Peyer's patch (tissue), 4 donors: Measurements from ENCODE around the gene EXD3. TPM values are rescaled to one million over a fixed set of nuclear protein-coding genes. Genes with fewer than 3 reads are reported as not detected.
"Not testable (repeated sequence)": the region's sequence is repeated elsewhere in the genome, so short reads cannot be mapped to it uniquely, and the experiment has no call there.

Source experiments
- DNase-seq, 3 donors: peaks; one replicate each; pipeline ENCODE4 v3.0.0-alpha.2; 2017 to 2019
- H3K27ac ChIP-seq, 4 donors: fragments of 200-600 bp; sonication (generic); one replicate each; pipeline ENCODE4 v1.5.1; 2016 to 2019
- H3K27me3 ChIP-seq, 2 donors: fragments of 200-600 bp; sonication (generic); one replicate each; pipeline ENCODE4 v1.5.1; 2019
- H3K36me3 ChIP-seq, 3 donors: fragments of 200-600 bp; sonication (generic); one replicate each; pipeline ENCODE4 v1.5.1; 2016 to 2019
- H3K4me1 ChIP-seq, 4 donors: fragments of 200-600 bp; sonication (generic); one replicate each; pipeline ENCODE4 v1.5.1; 2016 to 2019
- H3K4me3 ChIP-seq, 4 donors: fragments of 200-600 bp; sonication (generic); 1 replicate in 3 of 4; 2 replicates in 1 of 4; pipeline ENCODE4 v1.5.1; 2016 to 2019; ENCODE audit warnings: mild to moderate bottlenecking in 1 of 4
- H3K9me3 ChIP-seq, 4 donors: fragments of 200-600 bp; sonication (generic); one replicate each; pipeline ENCODE4 v1.5.1; 2016 to 2019; ENCODE audit warnings: mild to moderate bottlenecking in 1 of 4
- POLR2A ChIP-seq, 2 donors: fragments of 450-650 bp; IDR thresholded peaks; one replicate each; pipeline ENCODE4 v1.5.1; 2017; ENCODE audit warnings: antibody characterized with exemption in 2 of 2, mild to moderate bottlenecking in 2 of 2, moderate library complexity in 2 of 2
- total RNA-seq, 4 donors: library from RNA; depleted of rRNA; stranded (reverse); fragments of >200 nt; gene quantifications; one replicate each; pipeline ENCODE4 v1.1.0, GENCODE V29; 2016
- TF ChIP-seq, protein P1 (sequence below), 6 experiments: fragments of 450-650 bp in 4 of 6; fragments of 200-600 bp in 2 of 6; sonication (generic) in 1 of 6; IDR thresholded peaks; one replicate each; pipeline ENCODE4 v1.5.1; 2017 to 2019; ENCODE audit warnings: antibody characterized with exemption in 6 of 6, mild to moderate bottlenecking in 3 of 6, moderate library complexity in 1 of 6

EXD3 gene
- total RNA-seq, 4 donors from 2014 or later: 38.7 to 82.4 (median 61.6) TPM

DNA sequence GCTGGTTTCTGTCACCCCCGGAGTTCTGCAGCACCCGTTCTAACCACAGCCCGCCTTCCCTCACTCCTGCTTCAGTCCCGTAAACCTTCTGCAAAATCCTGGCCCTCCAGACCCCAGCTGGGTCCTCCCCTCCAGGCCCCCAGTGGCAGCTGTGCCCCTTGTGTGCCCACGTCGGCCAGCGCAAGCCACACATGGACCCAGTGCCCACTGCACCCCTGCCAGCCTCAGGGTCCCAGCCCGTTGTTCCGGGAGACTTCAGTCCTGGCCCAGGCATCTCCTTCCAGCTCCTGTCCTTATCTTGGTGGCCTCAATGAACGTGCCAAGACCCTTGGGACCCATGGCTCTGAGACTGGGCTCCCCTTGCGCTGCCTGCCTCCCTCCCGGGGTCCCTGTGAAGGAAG, 43.2 kb downstream of the EXD3 start:
- no peaks in the 10 kb centered on the region for H3K36me3 ChIP-seq
- no peaks in the 10 kb centered on the region for H3K27me3 ChIP-seq
- TF ChIP-seq POLR2A (IDR thresholded peaks at IDR 0.05): no peak
- TF ChIP-seq, protein P1, sequence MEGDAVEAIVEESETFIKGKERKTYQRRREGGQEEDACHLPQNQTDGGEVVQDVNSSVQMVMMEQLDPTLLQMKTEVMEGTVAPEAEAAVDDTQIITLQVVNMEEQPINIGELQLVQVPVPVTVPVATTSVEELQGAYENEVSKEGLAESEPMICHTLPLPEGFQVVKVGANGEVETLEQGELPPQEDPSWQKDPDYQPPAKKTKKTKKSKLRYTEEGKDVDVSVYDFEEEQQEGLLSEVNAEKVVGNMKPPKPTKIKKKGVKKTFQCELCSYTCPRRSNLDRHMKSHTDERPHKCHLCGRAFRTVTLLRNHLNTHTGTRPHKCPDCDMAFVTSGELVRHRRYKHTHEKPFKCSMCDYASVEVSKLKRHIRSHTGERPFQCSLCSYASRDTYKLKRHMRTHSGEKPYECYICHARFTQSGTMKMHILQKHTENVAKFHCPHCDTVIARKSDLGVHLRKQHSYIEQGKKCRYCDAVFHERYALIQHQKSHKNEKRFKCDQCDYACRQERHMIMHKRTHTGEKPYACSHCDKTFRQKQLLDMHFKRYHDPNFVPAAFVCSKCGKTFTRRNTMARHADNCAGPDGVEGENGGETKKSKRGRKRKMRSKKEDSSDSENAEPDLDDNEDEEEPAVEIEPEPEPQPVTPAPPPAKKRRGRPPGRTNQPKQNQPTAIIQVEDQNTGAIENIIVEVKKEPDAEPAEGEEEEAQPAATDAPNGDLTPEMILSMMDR (IDR thresholded peaks at IDR 0.05): no peak
- no peak overlapping the region for H3K4me3 ChIP-seq
- H3K27ac ChIP-seq: no peak overlapping the region
- DNase-seq: no peak
- no peaks in the 10 kb centered on the region for H3K9me3 ChIP-seq
- no peaks in the 10 kb centered on the region for H3K4me1 ChIP-seq

DNA sequence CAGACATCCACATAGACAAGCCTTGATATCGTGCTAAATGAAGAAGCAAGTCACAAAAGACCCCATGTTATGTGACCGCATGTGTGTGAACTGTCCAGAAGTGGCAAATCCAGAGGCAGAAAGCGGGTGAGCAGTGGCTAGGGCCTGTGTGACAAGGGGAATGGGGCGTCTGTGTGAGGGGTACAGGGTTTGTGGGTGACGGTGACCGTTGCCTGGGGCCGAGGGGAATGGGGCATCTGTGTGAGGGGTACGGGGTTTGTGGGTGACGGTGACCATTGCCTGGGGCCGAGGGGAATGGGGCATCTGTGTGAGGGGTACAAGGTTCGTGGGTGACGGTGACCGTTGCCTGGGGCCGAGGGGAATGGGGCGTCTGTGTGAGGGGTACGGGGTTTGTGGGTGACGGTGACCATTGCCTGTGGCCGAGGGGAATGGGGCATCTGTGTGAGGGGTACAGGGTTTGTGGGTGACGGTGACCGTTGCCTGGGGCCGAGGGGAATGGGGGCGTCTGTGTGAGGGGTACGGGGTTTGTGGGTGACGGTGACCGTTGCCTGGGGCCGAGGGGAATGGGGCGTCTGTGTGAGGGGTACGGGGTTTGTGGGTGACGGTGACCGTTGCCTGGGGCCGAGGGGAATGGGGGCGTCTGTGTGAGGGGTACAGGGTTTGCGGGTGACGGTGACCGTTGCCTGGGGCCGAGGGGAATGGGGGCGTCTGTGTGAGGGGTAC, 44.1 kb downstream of the EXD3 start:
- H3K4me1 ChIP-seq, H3K9me3 ChIP-seq, H3K27me3 ChIP-seq, H3K36me3 ChIP-seq, H3K27ac ChIP-seq, DNase-seq, H3K4me3 ChIP-seq: not testable (repeated sequence)

DNA sequence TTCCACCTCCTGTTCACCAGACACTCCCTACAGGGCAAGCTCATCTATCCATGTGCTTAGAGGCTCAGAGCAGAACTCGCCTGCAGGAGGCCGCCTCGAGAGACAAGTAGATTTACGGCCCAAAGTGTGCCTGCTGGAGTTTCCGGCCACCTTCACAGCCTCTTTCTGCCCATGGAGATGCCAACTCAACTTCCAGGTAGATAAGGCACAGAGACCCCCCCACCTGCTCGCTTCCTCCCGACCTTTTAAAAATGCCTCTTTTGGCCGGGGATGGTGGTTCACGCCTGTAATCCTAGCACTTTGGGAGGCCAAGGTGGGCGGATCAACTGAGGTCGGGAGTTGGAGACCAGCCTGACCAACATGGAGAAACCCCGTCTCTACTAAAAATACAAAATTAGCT, 46.6 kb downstream of the EXD3 start:
- H3K36me3 ChIP-seq: peaks cover 0 to 4% (median 0%) of the 10 kb centered on the region in 3 donors
- H3K4me1 ChIP-seq: no peaks in the 10 kb centered on the region
- no peak for DNase-seq
- H3K4me3 ChIP-seq: no peak overlapping the region
- no peaks in the 10 kb centered on the region for H3K9me3 ChIP-seq
- TF ChIP-seq, protein P1 (IDR thresholded peaks at IDR 0.05): no peak
- no peak for TF ChIP-seq POLR2A (IDR thresholded peaks at IDR 0.05)
- no peak overlapping the region for H3K27ac ChIP-seq
- H3K27me3 ChIP-seq: no peaks in the 10 kb centered on the region

DNA sequence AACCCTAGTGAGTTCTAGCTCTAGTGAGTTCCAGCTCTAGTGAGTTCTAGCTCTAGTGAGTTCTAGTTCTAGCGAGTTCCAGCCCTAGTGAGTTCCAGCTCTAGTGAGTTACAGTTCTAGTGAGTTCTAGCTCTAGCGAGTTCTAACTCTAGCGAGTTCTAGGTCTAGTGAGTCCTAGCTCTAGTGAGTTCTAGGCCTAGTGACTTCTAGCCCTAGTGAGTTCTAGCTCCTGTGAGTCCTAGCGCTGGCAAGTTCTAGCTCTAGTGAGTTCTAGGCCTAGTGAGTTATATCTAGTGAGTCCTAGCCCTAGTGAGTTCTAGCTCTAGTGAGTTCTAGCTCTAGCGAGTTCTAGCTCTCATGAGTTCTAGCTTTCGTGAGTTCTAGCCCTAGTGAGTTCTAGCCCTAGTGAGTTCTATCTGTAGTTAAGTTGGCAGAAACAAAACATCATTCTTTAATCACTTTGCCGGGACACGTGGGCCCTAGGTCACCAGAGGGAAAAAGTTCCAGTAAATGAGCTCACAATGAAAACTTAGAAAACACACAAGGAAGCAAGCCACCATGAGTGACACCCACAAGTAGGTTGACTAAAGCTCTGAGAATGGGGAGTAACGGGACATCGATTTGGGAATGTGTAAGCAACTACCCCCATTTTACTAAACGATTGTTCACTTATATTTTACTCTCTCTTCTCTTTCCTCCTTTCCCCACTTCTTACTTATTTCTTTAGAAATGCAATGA, 47.5 kb downstream of the EXD3 start:
- DNase-seq: no peak
- Histone ChIP-seq H3K4me1 (no peaks in the 10 kb centered on the region), H3K4me3 (no peak overlapping the region), H3K27ac (no peak overlapping the region), H3K36me3 (peaks cover 0 to 4% (median 0%) of the 10 kb centered on the region in 3 donors), H3K27me3 (no peaks in the 10 kb centered on the region), H3K9me3 (no peaks in the 10 kb centered on the region)
- TF ChIP-seq, protein P1 (IDR thresholded peaks at IDR 0.05): no peak
- TF ChIP-seq POLR2A (IDR thresholded peaks at IDR 0.05): no peak

DNA sequence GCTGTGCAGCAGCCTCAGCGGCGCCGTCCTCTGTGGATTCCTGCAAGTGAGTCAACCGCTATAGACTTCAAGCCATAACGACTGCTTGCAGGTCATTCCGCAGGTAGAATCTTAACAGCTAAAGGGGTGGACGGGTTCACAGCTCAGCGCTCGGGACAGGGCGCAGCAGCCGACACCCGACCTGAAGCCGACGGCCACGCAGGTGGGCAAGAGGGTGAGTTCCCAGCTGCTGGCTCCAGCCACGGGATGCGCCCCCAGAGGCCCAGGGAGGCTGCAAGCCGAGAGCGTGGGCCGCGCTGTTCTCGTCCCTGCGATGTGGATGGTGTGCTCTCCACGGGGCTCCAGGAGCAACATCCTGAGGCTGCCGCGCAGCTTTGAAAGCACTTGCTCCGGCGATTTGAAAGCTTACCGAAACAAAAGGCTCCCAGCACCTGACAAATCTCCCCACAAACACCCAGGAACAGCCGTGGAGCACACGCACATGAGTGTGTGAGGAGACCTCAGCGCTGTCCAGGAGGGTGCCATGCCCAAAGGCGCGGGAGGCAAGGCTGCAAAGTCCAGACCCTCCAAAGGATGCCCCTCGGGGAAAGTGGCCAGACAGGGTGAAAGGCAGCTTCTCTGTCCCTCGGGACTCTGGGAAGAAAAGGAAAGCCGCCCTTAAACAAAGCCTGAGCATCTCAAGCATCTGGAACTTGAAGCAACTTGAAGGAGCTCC, 48.7 kb downstream of the EXD3 start:
- DNase-seq: no peak
- Histone ChIP-seq H3K4me1 (no peaks in the 10 kb centered on the region), H3K9me3 (no peaks in the 10 kb centered on the region), H3K27me3 (no peaks in the 10 kb centered on the region), H3K4me3 (no peak overlapping the region), H3K27ac (no peak overlapping the region), H3K36me3 (peaks cover 0 to 4% (median 0%) of the 10 kb centered on the region in 3 donors)
- TF ChIP-seq POLR2A (IDR thresholded peaks at IDR 0.05): no peak
- TF ChIP-seq, protein P1 (IDR thresholded peaks at IDR 0.05): no peak

DNA sequence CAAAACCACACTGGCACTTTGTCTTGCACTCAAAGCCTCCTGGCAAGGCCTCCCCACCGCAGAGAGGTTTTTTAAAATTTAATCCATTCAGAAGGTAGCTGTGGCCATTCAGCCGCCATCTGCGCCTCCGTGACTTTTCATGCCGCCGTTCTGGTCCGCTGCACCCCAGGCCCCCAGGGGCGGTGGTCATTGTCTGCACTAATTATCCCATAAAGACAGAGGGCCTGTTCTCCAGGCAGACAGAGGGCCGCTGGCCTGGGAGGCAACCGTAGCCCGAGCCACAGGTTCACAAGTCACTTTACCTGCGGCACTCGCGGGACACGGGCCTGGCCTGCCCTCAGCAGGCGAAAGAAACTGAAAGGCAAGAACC, 49.4 kb downstream of the EXD3 start:
- H3K4me1 ChIP-seq: no peaks in the 10 kb centered on the region
- no peaks in the 10 kb centered on the region for H3K27me3 ChIP-seq
- no peak for DNase-seq
- H3K27ac ChIP-seq: no peak overlapping the region
- peaks cover 0 to 4% (median 0%) of the 10 kb centered on the region in 3 donors for H3K36me3 ChIP-seq
- TF ChIP-seq, protein P1 (IDR thresholded peaks at IDR 0.05): no peak
- TF ChIP-seq POLR2A (IDR thresholded peaks at IDR 0.05): no peak
- no peaks in the 10 kb centered on the region for H3K9me3 ChIP-seq
- H3K4me3 ChIP-seq: no peak overlapping the region
